H1 (cell line): ENCODE measurements around the gene ERI3.

Experiments
- EZH2 ChIP-seq: fragments of 200-600 bp; sonication (generic); IDR thresholded peaks from 2 replicates; pipeline ENCODE4 v1.7.1; 2012; ENCODE audit warnings: low read depth, mild to moderate bottlenecking, moderate library complexity, low read length, inconsistent platforms; ENCODE audit not compliant: severe bottlenecking
- GABPA ChIP-seq: IDR thresholded peaks from 2 replicates; pipeline ENCODE4 v1.6.1; 2011; ENCODE audit warnings: mild to moderate bottlenecking, low read length, moderate library complexity, borderline replicate concordance; ENCODE audit not compliant: insufficient read depth
- HDAC6 ChIP-seq: IDR thresholded peaks from one replicate; pipeline ENCODE4 v1.7.1; 2012; ENCODE audit warnings: low read depth, mild to moderate bottlenecking, inconsistent platforms, low read length, moderate library complexity
- JUN ChIP-seq: IDR thresholded peaks from 2 replicates; pipeline ENCODE4 v1.6.1; 2011; ENCODE audit warnings: low read depth, mild to moderate bottlenecking, improper control_type of control experiment, low read length
- KDM1A ChIP-seq: fragments of 200-600, 300-600 bp; sonication (generic); IDR thresholded peaks from 2 replicates; pipeline ENCODE4 v1.7.1; 2016; ENCODE audit warnings: mild to moderate bottlenecking, low read length, borderline replicate concordance
- POLR2A ChIP-seq, 2 experiments: IDR thresholded peaks; 1 replicate in 1 of 2; 2 replicates in 1 of 2; pipeline ENCODE4 v1.6.1; 2011; ENCODE audit warnings: low read depth in 2 of 2, low read length in 2 of 2, mild to moderate bottlenecking in 2 of 2; ENCODE audit errors: control extremely low read depth in 1 of 2
- RFX5 ChIP-seq: IDR thresholded peaks from 2 replicates; pipeline ENCODE4 v1.6.1; 2011; ENCODE audit warnings: low read depth, low read length, improper control_type of control experiment, borderline replicate concordance
- SAP30 ChIP-seq: fragments of 300-600 bp; sonication (generic); IDR thresholded peaks from 2 replicates; pipeline ENCODE4 v1.7.1; 2012; ENCODE audit warnings: low read length, moderate library complexity, mild to moderate bottlenecking, inconsistent platforms; ENCODE audit not compliant: insufficient read depth, insufficient replicate concordance
- SIN3A ChIP-seq, 2 experiments: IDR thresholded peaks in 1 of 2; conservative IDR thresholded peaks in 1 of 2; 2 replicates each; pipeline ENCODE4 v1.6.1; 2011 to 2012; ENCODE audit warnings: low read length in 2 of 2, improper control_type of control experiment in 1 of 2, low read depth in 1 of 2, mild to moderate bottlenecking in 1 of 2
- TAF1 ChIP-seq: IDR thresholded peaks from 2 replicates; pipeline ENCODE4 v1.6.1; 2011; ENCODE audit warnings: mild to moderate bottlenecking, low read depth, low read length
- TF ChIP-seq, protein P1 (sequence below), 3 experiments: IDR thresholded peaks; 1 replicate in 2 of 3; 2 replicates in 1 of 3; pipeline versions ENCODE4 v1.5.1 to v1.6.1; 2011; ENCODE audit warnings: low read length in 3 of 3, mild to moderate bottlenecking in 3 of 3, inconsistent platforms in 2 of 3, low read depth in 1 of 3, moderate library complexity in 1 of 3; ENCODE audit not compliant: insufficient read depth in 1 of 3; ENCODE audit errors: control extremely low read depth in 1 of 3

DNA sequence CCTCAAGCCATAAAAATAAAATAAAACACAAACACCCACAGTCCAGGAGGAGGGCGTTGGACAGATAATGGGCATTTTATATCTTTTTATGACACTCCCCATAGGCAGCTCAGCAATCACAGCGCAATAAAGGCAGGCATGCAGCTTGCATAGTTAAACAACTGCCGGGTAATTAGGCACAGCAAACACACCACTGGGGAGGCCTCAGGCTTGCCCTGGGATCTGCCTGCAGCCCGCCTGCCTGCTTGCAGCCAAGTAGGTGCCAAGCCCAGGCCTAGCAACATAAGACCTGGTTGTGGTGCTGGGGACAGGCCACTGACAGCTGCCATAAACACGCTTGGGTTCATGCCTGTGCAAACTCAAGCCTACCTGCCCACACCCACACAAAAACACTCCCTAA is 87.6 kb downstream of the ERI3 start:
- TF ChIP-seq EZH2: no peak
- no peak for TF ChIP-seq GABPA
- no peak for TF ChIP-seq SAP30
- no peak for TF ChIP-seq RFX5
- TF ChIP-seq, protein P1, sequence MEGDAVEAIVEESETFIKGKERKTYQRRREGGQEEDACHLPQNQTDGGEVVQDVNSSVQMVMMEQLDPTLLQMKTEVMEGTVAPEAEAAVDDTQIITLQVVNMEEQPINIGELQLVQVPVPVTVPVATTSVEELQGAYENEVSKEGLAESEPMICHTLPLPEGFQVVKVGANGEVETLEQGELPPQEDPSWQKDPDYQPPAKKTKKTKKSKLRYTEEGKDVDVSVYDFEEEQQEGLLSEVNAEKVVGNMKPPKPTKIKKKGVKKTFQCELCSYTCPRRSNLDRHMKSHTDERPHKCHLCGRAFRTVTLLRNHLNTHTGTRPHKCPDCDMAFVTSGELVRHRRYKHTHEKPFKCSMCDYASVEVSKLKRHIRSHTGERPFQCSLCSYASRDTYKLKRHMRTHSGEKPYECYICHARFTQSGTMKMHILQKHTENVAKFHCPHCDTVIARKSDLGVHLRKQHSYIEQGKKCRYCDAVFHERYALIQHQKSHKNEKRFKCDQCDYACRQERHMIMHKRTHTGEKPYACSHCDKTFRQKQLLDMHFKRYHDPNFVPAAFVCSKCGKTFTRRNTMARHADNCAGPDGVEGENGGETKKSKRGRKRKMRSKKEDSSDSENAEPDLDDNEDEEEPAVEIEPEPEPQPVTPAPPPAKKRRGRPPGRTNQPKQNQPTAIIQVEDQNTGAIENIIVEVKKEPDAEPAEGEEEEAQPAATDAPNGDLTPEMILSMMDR (IDR thresholded peaks at IDR 0.05; ENCODE audit: control extremely low read depth in 1 of 3, insufficient read depth in 1 of 3, low read depth in 1 of 3, low read length in 3 of 3): no peak
- TF ChIP-seq HDAC6: no peak
- TF ChIP-seq POLR2A (IDR thresholded peaks at IDR 0.05; ENCODE audit: control extremely low read depth in 1 of 2, low read depth in 2 of 2, low read length in 2 of 2): no peak
- no peak for TF ChIP-seq JUN
- TF ChIP-seq KDM1A: no peak
- no peak for TF ChIP-seq TAF1
- TF ChIP-seq SIN3A (conservative IDR thresholded peaks at IDR 0.05 in 1 of 2, IDR thresholded peaks at IDR 0.05 in 1 of 2; ENCODE audit: low read depth in 1 of 2, low read length in 2 of 2): no peak
